Vagina (tissue), 2 donors: ENCODE data around the gene GBP7. TPM values are rescaled to one million over a fixed set of nuclear protein-coding genes. Genes with fewer than 3 reads are reported as not detected.
"Not testable (repeated sequence)": the region's sequence is repeated elsewhere in the genome, so short reads cannot be mapped to it uniquely, and the experiment has no call there.

Experiments
- DNase-seq, 2 donors: peaks; one replicate each; pipeline ENCODE4 v3.0.0-alpha.2; 2017; ENCODE audit errors: extremely low spot score in 2 of 2
- H3K27ac ChIP-seq: fragments of 200-600 bp; sonication (generic); one replicate; pipeline ENCODE4 v1.5.1; 2019
- H3K27me3 ChIP-seq: fragments of 200-600 bp; sonication (generic); one replicate; pipeline ENCODE4 v1.5.1; 2019
- H3K36me3 ChIP-seq, 2 donors: fragments of 200-600 bp; sonication (generic); one replicate each; pipeline ENCODE4 v1.5.1; 2017 to 2019
- H3K4me1 ChIP-seq: fragments of 200-600 bp; sonication (generic); one replicate; pipeline ENCODE4 v1.5.1; 2019
- H3K4me3 ChIP-seq, 2 donors: fragments of 200-600 bp; sonication (generic); 1 replicate in 1 of 2; 2 replicates in 1 of 2; pipeline ENCODE4 v1.5.1; 2016 to 2019
- H3K9me3 ChIP-seq: fragments of 200-600 bp; sonication (generic); one replicate; pipeline ENCODE4 v1.5.1; 2019
- CTCF ChIP-seq, 3 experiments: fragments of 450-650 bp in 2 of 3; fragments of 200-600 bp in 1 of 3; sonication (generic) in 1 of 3; IDR thresholded peaks; one replicate each; pipeline ENCODE4 v1.5.1; 2017 to 2019; ENCODE audit warnings: antibody characterized with exemption in 3 of 3, mild to moderate bottlenecking in 2 of 3, moderate library complexity in 2 of 3
- POLR2A ChIP-seq, 2 donors: fragments of 450-650 bp; IDR thresholded peaks; one replicate each; pipeline ENCODE4 v1.6.1; 2017; ENCODE audit warnings: antibody characterized with exemption in 2 of 2, mild to moderate bottlenecking in 2 of 2, moderate library complexity in 2 of 2
- POLR2AphosphoS5 ChIP-seq, 2 donors: sonication (generic); formaldehyde crosslinking; IDR thresholded peaks; one replicate each; pipeline ENCODE4 v1.9.0; 2017; ENCODE audit warnings: antibody characterized with exemption in 2 of 2, mild to moderate bottlenecking in 2 of 2, low read depth in 1 of 2; ENCODE audit not compliant: insufficient read depth in 1 of 2
- intact Hi-C: fragments of 100-400 bp; cut with DNase I; formaldehyde crosslinking; loops from one replicate; pipeline ENCODE4 v1.15.1; 2023
- total RNA-seq: library from RNA; depleted of rRNA; stranded (reverse); fragments of >200 nt; gene quantifications from one replicate; pipeline ENCODE4 v1.2.3, GENCODE V29; 2016

The GBP7 gene
- total RNA-seq, 1 donor from 2014 or later = not detected

- DNase-seq = no peak
- Histone ChIP-seq H3K4me1 (no peaks in the 10 kb centered on the region), H3K9me3 (no peaks in the 10 kb centered on the region), H3K4me3 (no peak overlapping the region), H3K27ac (no peak overlapping the region), H3K27me3 (no peaks in the 10 kb centered on the region), H3K36me3 (no peaks in the 10 kb centered on the region)
- intact Hi-C loops = no loop called here
- TF ChIP-seq POLR2AphosphoS5 (IDR thresholded peaks at IDR 0.05; ENCODE audit: insufficient read depth in 1 of 2, low read depth in 1 of 2) (no peak), CTCF (IDR thresholded peaks at IDR 0.05) (no peak), POLR2A (IDR thresholded peaks at IDR 0.05) (no peak)
Measured at GRCh38 chr1:89143484-89143883, 32.3 kb downstream of the GBP7 start.

- Histone ChIP-seq H3K27me3 (no peaks in the 10 kb centered on the region), H3K9me3 (no peaks in the 10 kb centered on the region), H3K36me3 (no peaks in the 10 kb centered on the region), H3K4me1 (no peaks in the 10 kb centered on the region), H3K27ac (no peak overlapping the region), H3K4me3 (no peak overlapping the region)
- DNase-seq = no peak
- intact Hi-C loops = no loop called here
- no peak for TF ChIP-seq POLR2AphosphoS5 (IDR thresholded peaks at IDR 0.05; ENCODE audit: insufficient read depth in 1 of 2, low read depth in 1 of 2)
- no peak for TF ChIP-seq POLR2A (IDR thresholded peaks at IDR 0.05)
- TF ChIP-seq CTCF (IDR thresholded peaks at IDR 0.05) = no peak
Measured at GRCh38 chr1:89142160-89142559, 33.6 kb downstream of the GBP7 start.

- intact Hi-C loops = no loop called here
- Histone ChIP-seq H3K9me3 (no peaks in the 10 kb centered on the region), H3K36me3 (no peaks in the 10 kb centered on the region), H3K4me1 (peaks cover 18% of the 10 kb centered on the region), H3K27ac (no peak overlapping the region), H3K27me3 (no peaks in the 10 kb centered on the region), H3K4me3 (no peak overlapping the region)
- TF ChIP-seq POLR2A (IDR thresholded peaks at IDR 0.05) = no peak
- no peak for TF ChIP-seq CTCF (IDR thresholded peaks at IDR 0.05)
- no peak for TF ChIP-seq POLR2AphosphoS5 (IDR thresholded peaks at IDR 0.05; ENCODE audit: insufficient read depth in 1 of 2, low read depth in 1 of 2)
- no peak for DNase-seq
Measured at GRCh38 chr1:89133747-89134146, 42.1 kb downstream of the GBP7 start.

GRCh38 chr1:89130716-89131115 is 45.1 kb downstream of the GBP7 start:
- Histone ChIP-seq H3K36me3 (no peaks in the 10 kb centered on the region), H3K4me3 (no peak overlapping the region), H3K4me1 (peaks cover 32% of the 10 kb centered on the region), H3K27me3 (no peaks in the 10 kb centered on the region), H3K9me3 (no peaks in the 10 kb centered on the region), H3K27ac (no peak overlapping the region)
- intact Hi-C loops = no loop called here
- TF ChIP-seq POLR2A (IDR thresholded peaks at IDR 0.05) (no peak), POLR2AphosphoS5 (IDR thresholded peaks at IDR 0.05; ENCODE audit: insufficient read depth in 1 of 2, low read depth in 1 of 2) (no peak), CTCF (IDR thresholded peaks at IDR 0.05) (no peak)
- DNase-seq = no peak

- H3K4me3 ChIP-seq = no peak overlapping the region
- DNase-seq = no peak
- intact Hi-C loops = no loop called here
Measured at GRCh38 chr1:89129911-89130310, 45.9 kb downstream of the GBP7 start.

GRCh38 chr1:89128003-89128458 is 47.8 kb downstream of the GBP7 start:
- not testable (repeated sequence) for H3K4me3 ChIP-seq, H3K36me3 ChIP-seq

More at GRCh38 chr1:89129911-89130310, 45.9 kb downstream of the GBP7 start:
- peak overlapping the region; percentile 92 for H3K27ac ChIP-seq
- TF ChIP-seq CTCF (IDR thresholded peaks at IDR 0.05) (no peak), POLR2A (IDR thresholded peaks at IDR 0.05) (no peak), POLR2AphosphoS5 (IDR thresholded peaks at IDR 0.05; ENCODE audit: insufficient read depth in 1 of 2, low read depth in 1 of 2) (peak in 1 of 2 donors; percentile 54)
- no peaks in the 10 kb centered on the region for H3K36me3 ChIP-seq
- no peaks in the 10 kb centered on the region for H3K9me3 ChIP-seq
- H3K4me1 ChIP-seq = peaks cover 36% of the 10 kb centered on the region
- H3K27me3 ChIP-seq = no peaks in the 10 kb centered on the region

GRCh38 chr1:89126602-89127565 is 48.9 kb downstream of the GBP7 start:
- peak overlapping the region in 1 of 2 donors; percentile 9 for H3K4me3 ChIP-seq
- intact Hi-C loops = loop anchor here (1.0 kb wide), 1 partner anchor 20 kb away; no protein-coding TSS in a partner anchor
- H3K36me3 ChIP-seq, H3K9me3 ChIP-seq, DNase-seq, H3K27me3 ChIP-seq: not testable (repeated sequence)
- H3K27ac ChIP-seq = peak overlapping the region; percentile 92
- peaks cover 61% of the 10 kb centered on the region for H3K4me1 ChIP-seq

More at GRCh38 chr1:89128003-89128458, 47.8 kb downstream of the GBP7 start:
- H3K27me3 ChIP-seq, DNase-seq, H3K9me3 ChIP-seq, intact Hi-C loops: not testable (repeated sequence)
- H3K27ac ChIP-seq = peak overlapping the region; percentile 92
- peaks cover 51% of the 10 kb centered on the region for H3K4me1 ChIP-seq
